GM21390 (cell line): ENCODE measurements around the gene GALNT7.

Experiments used
- ATAC-seq: cut with Tn5 transposase; IDR thresholded peaks from one replicate; pipeline ENCODE4 v1.9.1; 2021; ENCODE audit not compliant: unreplicated experiment

The GALNT7 gene

GRCh38 chr4:173233857-173234256 is 65.2 kb downstream of the GALNT7 start:
- no peak for ATAC-seq

DNA sequence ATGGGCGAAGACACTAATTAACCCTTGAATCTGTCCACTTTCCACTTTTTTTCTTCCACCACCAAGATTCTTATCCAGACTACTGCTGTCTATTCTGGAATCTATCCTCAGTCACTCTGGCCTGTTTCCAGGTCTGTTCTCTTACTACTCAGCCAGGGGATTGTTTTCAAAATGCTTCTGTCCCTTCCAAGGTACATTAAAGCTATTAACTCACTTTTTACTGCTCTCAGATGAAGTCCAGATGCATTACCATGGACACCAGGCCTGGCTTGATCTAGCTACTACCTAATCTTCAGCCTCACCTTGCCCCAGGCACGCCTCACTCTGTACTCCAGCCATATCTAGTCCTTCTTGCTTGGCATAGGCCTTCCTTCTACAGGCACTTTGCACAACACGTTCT is 66.4 kb downstream of the GALNT7 start:
- ATAC-seq = no peak

DNA sequence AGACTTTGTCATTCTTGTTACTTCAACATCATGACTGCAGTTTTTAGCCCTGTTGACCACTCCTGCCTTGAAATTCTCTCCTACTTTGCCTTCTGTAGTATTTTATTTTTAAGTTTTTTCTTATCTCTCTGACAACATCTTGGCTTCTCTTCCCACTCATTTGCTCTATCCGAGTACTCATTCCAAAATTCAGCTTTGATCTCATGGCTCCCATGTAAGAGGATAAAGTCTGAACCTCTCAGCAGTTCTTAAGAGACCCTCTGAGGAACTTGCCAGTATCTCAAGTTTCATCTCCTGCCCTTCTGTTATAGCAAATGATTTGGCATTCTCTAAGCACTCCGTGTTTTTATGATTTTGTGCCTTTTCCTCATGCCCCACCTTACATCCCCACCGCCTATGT is 67.7 kb downstream of the GALNT7 start:
- no peak for ATAC-seq

DNA sequence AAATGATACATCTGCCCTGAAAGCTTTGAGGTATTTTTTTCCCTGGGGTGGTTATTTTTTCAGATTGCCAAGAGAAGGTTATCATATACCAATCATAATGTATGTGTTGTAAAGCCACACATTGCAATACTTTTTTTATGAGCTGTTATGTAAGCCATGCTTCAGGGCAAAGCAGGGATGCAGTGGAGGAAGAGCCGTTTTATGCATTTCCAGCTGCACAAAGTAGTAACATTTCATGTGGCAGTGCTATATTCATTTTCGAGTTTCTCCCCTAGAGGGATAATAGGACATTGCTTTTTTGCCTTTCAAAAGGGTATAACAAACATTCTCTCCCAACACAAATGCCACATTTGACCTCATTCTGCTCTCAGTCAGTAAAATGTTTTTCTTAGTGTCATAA is 68.5 kb downstream of the GALNT7 start:
- ATAC-seq = no peak

DNA sequence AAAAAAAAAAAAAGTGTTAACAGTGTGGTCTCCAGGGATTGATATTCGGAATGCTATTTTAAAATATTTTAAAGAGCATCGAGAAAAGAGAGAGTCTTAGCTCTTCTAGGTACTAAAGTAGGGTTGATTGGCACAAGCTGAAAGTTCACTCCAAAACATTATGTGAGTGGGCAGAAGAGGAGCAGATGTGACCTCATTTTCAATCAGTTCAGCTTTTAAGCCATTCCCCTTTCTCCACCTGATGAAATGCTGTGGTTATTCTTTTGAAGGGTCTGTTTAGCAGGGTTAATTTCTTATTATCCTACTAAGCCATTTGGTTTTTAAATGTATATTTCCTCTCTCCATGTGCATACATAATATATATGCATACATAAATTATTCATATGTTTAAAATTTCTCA is 69.2 kb downstream of the GALNT7 start:
- ATAC-seq = no peak

DNA sequence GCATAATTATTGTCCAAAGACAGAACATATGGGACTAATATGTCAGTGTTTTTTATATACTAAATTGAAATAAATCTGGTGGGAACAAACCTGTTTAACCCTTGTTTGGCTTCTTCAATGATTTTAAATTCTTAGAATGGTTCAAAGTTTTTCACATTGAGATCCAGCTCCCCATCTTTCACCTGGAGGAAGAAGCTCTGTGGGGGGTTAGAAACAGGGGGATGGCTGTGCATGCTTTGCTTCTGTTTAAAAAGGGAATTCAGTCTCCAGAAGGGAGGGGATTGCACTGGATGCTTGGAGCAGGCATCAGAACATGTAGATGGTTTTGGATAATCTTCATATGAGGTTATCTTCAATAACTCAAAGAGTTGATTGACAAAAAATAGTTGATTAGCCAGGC is 72.1 kb downstream of the GALNT7 start:
- no peak for ATAC-seq

DNA sequence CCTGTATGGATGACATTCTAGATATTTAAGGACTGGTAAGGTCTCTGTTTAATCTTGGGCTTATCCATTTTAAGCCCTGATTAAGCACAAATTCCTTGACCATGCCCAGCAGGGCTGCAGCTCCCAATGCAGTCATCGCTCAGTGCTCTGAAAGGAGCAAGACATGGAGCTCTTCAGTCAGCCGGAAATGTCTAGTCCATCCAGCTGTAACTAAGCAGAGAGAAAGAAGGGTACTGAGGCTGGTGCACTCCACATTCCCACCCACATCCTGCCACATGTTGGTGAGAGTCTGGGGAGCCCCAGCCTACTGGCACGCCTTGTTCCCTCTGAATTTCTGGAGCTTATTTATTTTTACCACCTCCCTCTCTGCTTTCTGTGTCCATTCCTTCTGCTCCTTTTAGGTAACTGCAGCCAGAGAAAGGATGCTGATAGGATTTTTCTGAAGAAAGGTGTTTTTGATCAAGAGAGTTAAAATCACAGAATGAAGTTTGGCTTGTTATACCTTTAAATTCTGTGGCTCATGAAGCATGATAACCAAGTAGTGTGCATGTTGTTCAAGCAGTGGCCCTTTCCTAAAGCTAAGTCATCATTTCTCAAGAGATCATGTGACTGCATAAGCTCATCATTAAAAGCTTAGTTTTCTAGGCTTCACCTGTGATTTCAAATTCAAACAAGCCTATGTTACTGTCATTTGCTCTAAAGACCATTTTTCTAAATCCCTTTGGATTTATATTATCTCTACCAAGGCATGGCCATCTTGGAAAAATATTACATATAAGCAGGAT is 74.0 kb downstream of the GALNT7 start:
- ATAC-seq = no peak

DNA sequence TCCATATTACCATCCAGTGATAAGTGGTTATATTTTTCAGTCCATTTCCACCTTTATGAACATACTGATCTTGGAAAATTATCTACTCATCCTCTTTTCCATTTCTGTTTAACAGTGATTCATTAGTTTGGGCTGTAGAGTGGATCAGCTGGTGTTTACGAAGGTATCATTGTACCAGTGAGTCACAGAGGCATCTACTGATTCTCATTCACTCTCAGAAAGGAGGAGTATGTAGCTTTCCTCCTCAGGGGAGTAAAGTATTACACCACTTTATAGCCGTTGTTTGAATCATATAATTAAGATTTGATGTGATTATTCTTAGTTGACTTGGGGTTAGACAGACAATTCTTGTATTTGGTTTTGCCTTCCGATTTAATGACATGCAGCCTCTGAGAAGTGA is 74.7 kb downstream of the GALNT7 start:
- no peak for ATAC-seq

- peak; percentile 72 for ATAC-seq
Observed at GRCh38 chr4:173243917-173244658, 75.5 kb downstream of the GALNT7 start.

DNA sequence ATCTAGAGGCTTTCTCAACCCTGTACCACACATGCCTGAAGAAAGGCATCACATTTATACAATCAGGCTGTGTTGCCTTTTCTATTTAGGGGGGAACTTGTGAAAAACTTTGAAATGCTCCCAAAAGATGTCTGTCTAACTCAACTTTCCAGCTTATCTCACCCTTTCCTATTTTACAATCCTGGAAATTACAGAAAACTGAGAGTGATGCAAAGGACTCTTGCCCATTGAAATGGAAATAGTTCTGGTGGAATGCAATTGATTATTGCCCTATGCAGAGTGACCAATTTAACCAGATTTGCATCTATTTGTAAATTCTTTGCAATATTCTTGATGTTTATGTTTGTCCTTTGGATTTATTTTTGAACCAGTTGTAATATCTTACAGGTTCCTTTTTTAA is 77.3 kb downstream of the GALNT7 start:
- no peak for ATAC-seq

DNA sequence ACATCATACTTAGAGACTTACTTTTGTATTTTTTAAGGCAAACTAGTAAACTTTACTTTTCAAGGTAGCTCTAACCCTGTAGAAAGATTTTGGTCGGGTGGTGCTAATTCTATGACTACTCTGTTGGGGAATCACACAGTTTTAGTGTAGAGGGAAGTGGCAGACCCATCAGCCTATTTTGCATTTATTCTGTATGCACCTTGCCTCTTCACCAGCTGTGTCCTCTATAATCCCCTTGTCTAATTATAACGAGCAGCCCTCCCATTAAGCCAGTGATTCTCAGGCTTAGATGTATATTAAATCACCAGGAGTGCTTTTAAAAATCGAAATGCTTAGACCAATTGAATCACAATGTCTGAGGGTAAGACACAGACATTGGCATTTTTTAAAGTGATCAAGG is 78.1 kb downstream of the GALNT7 start:
- peak; percentile 32 for ATAC-seq

- no peak for ATAC-seq
Observed at GRCh38 chr4:173247321-173247720, 78.7 kb downstream of the GALNT7 start.

DNA sequence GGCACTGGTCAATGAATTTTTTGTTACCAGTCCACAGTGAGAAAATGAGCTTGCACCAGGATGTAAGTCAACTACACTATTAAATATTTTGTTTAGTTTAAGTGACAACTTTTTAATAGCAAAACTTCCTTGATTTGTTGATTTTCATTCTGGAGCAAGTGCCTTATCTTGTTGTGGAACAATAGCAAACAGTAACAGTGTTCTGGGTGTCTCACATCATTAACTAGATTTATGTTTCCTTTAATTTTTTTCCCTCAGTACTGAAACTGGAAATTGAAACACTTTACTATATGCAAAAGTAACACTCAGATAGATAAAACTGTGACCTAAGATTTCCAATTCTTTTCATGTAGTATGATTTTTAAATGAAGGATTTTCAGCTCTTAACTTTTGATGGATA is 80.1 kb downstream of the GALNT7 start:
- no peak for ATAC-seq

- peak; percentile 91 for ATAC-seq
Observed at GRCh38 chr4:173252024-173252935, 83.7 kb downstream of the GALNT7 start.

GRCh38 chr4:173253561-173253960 is 85.0 kb downstream of the GALNT7 start:
- no peak for ATAC-seq

GRCh38 chr4:173254646-173255045 is 86.0 kb downstream of the GALNT7 start:
- no peak for ATAC-seq

GRCh38 chr4:173256825-173257224 is 88.2 kb downstream of the GALNT7 start:
- no peak for ATAC-seq

GRCh38 chr4:173257732-173258717 is 89.4 kb downstream of the GALNT7 start:
- ATAC-seq = peak; percentile 86

DNA sequence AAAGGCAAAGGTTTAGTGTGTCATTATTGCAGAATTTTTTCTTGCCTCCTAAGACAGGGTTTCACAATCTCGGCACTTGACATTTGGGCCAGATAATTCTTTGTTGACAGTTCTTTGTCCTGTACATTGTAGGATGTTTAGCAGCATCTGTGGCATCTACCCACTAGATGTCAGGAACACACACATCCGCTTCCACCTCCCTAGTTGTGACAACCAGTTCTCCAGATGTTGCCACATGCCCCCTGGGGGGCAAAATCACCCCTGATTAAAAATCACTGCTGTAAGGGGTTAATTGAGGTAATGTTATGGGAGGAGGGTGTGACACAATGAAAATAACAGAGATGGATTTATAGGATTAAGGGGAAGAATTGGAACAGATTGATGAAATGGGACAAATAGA is 90.3 kb downstream of the GALNT7 start:
- ATAC-seq = no peak

DNA sequence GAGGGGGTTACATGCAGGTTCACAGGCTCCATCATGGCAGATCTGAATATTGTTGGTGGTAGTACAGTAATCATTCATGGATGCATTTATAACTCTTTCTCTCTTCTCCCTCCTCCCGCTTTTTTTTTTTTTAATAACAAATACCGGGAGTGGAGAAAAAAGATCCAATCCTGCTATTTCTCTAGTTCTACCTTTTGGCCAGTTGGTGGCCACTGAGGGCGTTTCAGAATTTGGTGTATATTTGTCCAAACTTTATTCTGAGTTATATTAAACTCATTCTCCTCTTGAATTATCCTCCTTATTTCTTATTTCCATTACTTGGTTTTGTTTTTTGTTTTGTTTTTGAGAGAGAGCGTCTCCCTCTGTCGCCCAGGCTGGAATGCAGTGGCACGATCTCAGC is 90.7 kb downstream of the GALNT7 start:
- no peak for ATAC-seq
